GM12878 (cell line): Measurements from ENCODE around the gene TNFRSF14. TPM values are rescaled to one million over a fixed set of nuclear protein-coding genes. Genes with fewer than 3 reads are reported as not detected.
"Not testable (repeated sequence)": the region's sequence is repeated elsewhere in the genome, so short reads cannot be mapped to it uniquely, and the experiment has no call there.

Experiments used
- ATAC-seq: fragments of 200-7000 bp; cut with Tn5 transposase; 3 replicates; pipeline ENCODE4 v1.9.1; 2020; ENCODE audit warnings: mild to moderate bottlenecking, moderate library complexity
- BruUV-seq: library from RNA; stranded (reverse); fragments of 400-500 nt; replicated peaks from 2 replicates; lab custom pipeline; 2021; lab: Mats Ljungman, UMichigan
- CTCF ChIA-PET: fragments of 300-600 bp; sonication (Branson Sonifier 250); formaldehyde crosslinking; extraction: SDS; loops from one replicate; lab custom pipeline; 2021; ENCODE audit warnings: inconsistent platforms; lab: Yijun Ruan, JAX
- POLR2A ChIA-PET: fragments of 350-600 bp; formaldehyde crosslinking; extraction: SDS; loops from one replicate; lab custom pipeline; 2021; ENCODE audit warnings: inconsistent platforms; lab: Charles Lee
- RAD21 ChIA-PET: fragments of 300-600 bp; sonication (Branson Sonifier 250); formaldehyde crosslinking; loops from one replicate; lab custom pipeline; 2023; ENCODE audit warnings: antibody characterized with exemption; ENCODE audit not compliant: unreplicated experiment; lab: Charles Lee
- SMC1A ChIA-PET: fragments of 300-600 bp; sonication (Branson Sonifier 250); formaldehyde crosslinking; loops from one replicate; lab custom pipeline; 2023; ENCODE audit not compliant: unreplicated experiment, uncharacterized antibody; lab: Charles Lee
- DNase-seq: peaks from one replicate; pipeline ENCODE4 v3.0.0-alpha.2; 2011; ENCODE audit warnings: low read depth, low spot score
- FAIRE-seq: peaks from 3 replicates; lab custom pipeline; 2011; peaks lifted over from hg19 to GRCh38; lab: Jason Lieb, UNC
- H2AFZ ChIP-seq: 2 replicates; pipeline ENCODE4 v1.6.0; 2011; ENCODE audit warnings: low read depth, low read length, control low read depth; ENCODE audit not compliant: control insufficient read depth
- H3K27ac ChIP-seq: 2 replicates; pipeline ENCODE4 v1.5.1; 2011; ENCODE audit warnings: control low read depth; ENCODE audit not compliant: control insufficient read depth, insufficient read depth
- H3K27me3 ChIP-seq, 2 experiments: replicated peaks in 1 of 2; 2 replicates each; pipeline versions ENCODE4 v1.6.0 to v1.6.1; 2011; ENCODE audit warnings: low read length in 1 of 2; ENCODE audit not compliant: control insufficient read depth in 2 of 2, insufficient read depth in 2 of 2
- H3K36me3 ChIP-seq, 2 experiments: 2 replicates each; pipeline ENCODE4 v1.5.1; 2011; ENCODE audit warnings: low read length in 1 of 2; ENCODE audit not compliant: control insufficient read depth in 2 of 2, insufficient read depth in 2 of 2
- H3K4me1 ChIP-seq: 2 replicates; pipeline ENCODE4 v1.6.1; 2011; ENCODE audit warnings: mild to moderate bottlenecking, low read length, moderate library complexity, mixed read lengths; ENCODE audit not compliant: control insufficient read depth, insufficient read depth
- H3K4me2 ChIP-seq: 2 replicates; pipeline ENCODE4 v1.6.0; 2011; ENCODE audit warnings: control low read depth; ENCODE audit not compliant: control insufficient read depth, insufficient read depth
- H3K4me3 ChIP-seq: fragments of 200-600 bp; sonication (generic); 2 replicates; pipeline ENCODE4 v1.5.1; 2016
- H3K79me2 ChIP-seq: 2 replicates; pipeline ENCODE4 v1.6.0; 2011; ENCODE audit warnings: low read length; ENCODE audit not compliant: control insufficient read depth, insufficient read depth
- H3K9ac ChIP-seq: 2 replicates; pipeline ENCODE4 v1.8.0; 2011; ENCODE audit warnings: low read length, control low read depth, mixed read lengths; ENCODE audit not compliant: control insufficient read depth, insufficient read depth
- H3K9me3 ChIP-seq: replicated peaks from 3 replicates; pipeline ENCODE4 v1.5.1; 2011; ENCODE audit warnings: mild to moderate bottlenecking, low read length; ENCODE audit not compliant: control insufficient read depth, insufficient read depth
- H4K20me1 ChIP-seq: 2 replicates; pipeline ENCODE4 v1.6.0; 2011; ENCODE audit not compliant: control insufficient read depth, insufficient read depth
- ATF7 ChIP-seq: fragments of 450-650 bp; IDR thresholded peaks from 2 replicates; pipeline ENCODE4 v1.6.1; 2016; ENCODE audit warnings: low read depth, mild to moderate bottlenecking
- BHLHE40 ChIP-seq, 2 experiments: fragments of 450-650 bp in 1 of 2; IDR thresholded peaks; 2 replicates each; pipeline ENCODE4 v1.6.1; 2011 to 2017; ENCODE audit warnings: low read depth in 2 of 2, borderline replicate concordance in 1 of 2, improper control_type of control experiment in 1 of 2, low read length in 1 of 2, mild to moderate bottlenecking in 1 of 2
- CREB1 ChIP-seq: IDR thresholded peaks from 2 replicates; pipeline ENCODE4 v1.6.1; 2012; ENCODE audit warnings: low read depth, mild to moderate bottlenecking, inconsistent platforms
- CREM ChIP-seq: IDR thresholded peaks from 2 replicates; pipeline ENCODE4 v1.6.1; 2014; ENCODE audit warnings: antibody characterized with exemption, low read depth
- POLR2A ChIP-seq: IDR thresholded peaks from 2 replicates; pipeline ENCODE4 v1.6.1; 2011; ENCODE audit warnings: low read depth, mild to moderate bottlenecking, low read length
- POLR2AphosphoS2 ChIP-seq: IDR thresholded peaks from 2 replicates; pipeline ENCODE4 v1.6.1; 2011; ENCODE audit warnings: low read depth, mild to moderate bottlenecking, low read length, improper control_type of control experiment, moderate library complexity
- POLR2AphosphoS5 ChIP-seq: IDR thresholded peaks from 2 replicates; pipeline ENCODE4 v1.6.1; 2011; ENCODE audit warnings: mild to moderate bottlenecking, low read length, inconsistent platforms
- POU2F2 ChIP-seq: IDR thresholded peaks from 3 replicates; pipeline ENCODE4 v1.6.1; 2011; ENCODE audit warnings: low read depth, mild to moderate bottlenecking, low read length, borderline replicate concordance
- RELA ChIP-seq: fragments of 450-650 bp; IDR thresholded peaks from 2 replicates; pipeline ENCODE4 v1.8.0; 2014; ENCODE audit warnings: borderline replicate concordance; ENCODE audit not compliant: partially characterized antibody
- TCF12 ChIP-seq: IDR thresholded peaks from 2 replicates; pipeline ENCODE4 v1.6.1; 2011; ENCODE audit warnings: low read depth, mild to moderate bottlenecking, low read length
- YY1 ChIP-seq: IDR thresholded peaks from 2 replicates; pipeline ENCODE4 v1.6.1; 2011; ENCODE audit warnings: low read depth, mild to moderate bottlenecking, low read length
- ZNF687 ChIP-seq: fragments of 450-650 bp; IDR thresholded peaks from 2 replicates; pipeline ENCODE4 v1.6.1; 2017; ENCODE audit warnings: mild to moderate bottlenecking, moderate library complexity
- WGBS: methylation state at CpG from one replicate; pipeline ENCODE4 v1.1.6; 2016; ENCODE audit warnings: low lambda C conversion rate; ENCODE audit not compliant: insufficient replicate concordance, insufficient coverage; ENCODE audit errors: missing lambda C conversion rate; 5-methylcytosine and 5-hydroxymethylcytosine counted together
- in situ Hi-C: fragments of 300-500 bp; cut with MboI; formaldehyde crosslinking; loops from 9 replicates; pipeline ENCODE4 v1.14.3; 2018; ENCODE audit warnings: mixed read lengths
- intact Hi-C: fragments of 100-400 bp; cut with micrococcal nuclease; formaldehyde crosslinking; loops from one replicate; pipeline ENCODE4 v1.14.2; 2022; ENCODE audit not compliant: unreplicated experiment
- polyA plus RNA-seq, 11 experiments: library from polyadenylated mRNA; depleted of rRNA in 4 of 11; unstranded in 6 of 11; stranded (reverse) in 5 of 11; fragments of >200 nt; fragmentation: Nextera tagmentation in 4 of 11; fragmentation: Illumina TruSeq in 1 of 11; extraction: Ambion mirVana in 4 of 11; extraction: Trizol in 1 of 11; gene quantifications; 1 replicate in 1 of 11; 2 replicates in 10 of 11; pipeline versions ENCODE4 v1.2.1 to v1.2.3, GENCODE V29; 2011 to 2016; ENCODE audit warnings: inconsistent platforms in 2 of 11, missing spikeins in 2 of 11, low read depth in 1 of 11
- total RNA-seq, 4 experiments: library from RNA; depleted of rRNA in 3 of 4; stranded (reverse); fragments of >200 nt in 3 of 4; fragmentation: Illumina TruSeq in 1 of 4; extraction: Trizol in 1 of 4; gene quantifications; 2 replicates each; pipeline versions ENCODE4 v1.2.1 to v1.2.3, GENCODE V29; 2013 to 2021
- TF ChIP-seq, protein P1 (sequence below): fragments of 450-650 bp; IDR thresholded peaks from 2 replicates; pipeline ENCODE4 v1.6.1; 2016; ENCODE audit warnings: mild to moderate bottlenecking

The TNFRSF14 gene
- total and polyA plus RNA-seq, 10 of the 15 experiments (the other 5 are each of a cell fraction or from before 2014, with no cell fraction given): 0.43 to 114 (median 41.5) TPM

DNA sequence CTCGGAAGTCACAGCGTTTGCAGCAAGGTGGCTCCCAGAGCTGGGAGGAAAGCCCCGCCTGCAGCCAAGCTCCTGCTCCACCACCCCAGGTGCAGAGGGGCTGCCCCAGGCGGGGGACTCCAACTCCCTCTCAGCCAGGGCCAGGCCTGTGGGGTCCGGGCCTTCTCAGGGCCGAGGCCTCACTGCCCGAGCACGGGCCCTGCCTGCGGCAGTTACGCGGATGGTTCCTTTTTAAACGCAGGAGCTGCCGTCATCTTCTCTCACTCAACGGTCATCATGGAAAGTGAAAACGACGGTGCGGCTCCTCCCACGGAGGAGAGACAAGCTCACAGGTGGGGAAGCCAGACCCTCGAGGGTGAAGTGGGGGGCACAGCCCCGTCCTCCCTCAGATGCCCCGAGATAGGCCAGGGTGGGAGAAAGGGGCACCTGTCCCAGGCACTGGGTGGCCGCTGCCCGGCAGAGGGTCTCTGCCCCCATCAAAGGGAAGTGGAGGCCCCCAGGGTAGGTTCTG lies 21.4 kb downstream of the TNFRSF14 start:
- intact Hi-C loops: loop anchor here (1.0 kb wide), 1 partner anchor 21 kb away; the partner anchor contains the start of gene TNFRSF14
- H3K27ac ChIP-seq: peak overlapping the region; percentile 99
- H3K79me2 ChIP-seq, H2AFZ ChIP-seq, H3K27me3 ChIP-seq, DNase-seq, H4K20me1 ChIP-seq, H3K9me3 ChIP-seq, in situ Hi-C loops, H3K36me3 ChIP-seq: not testable (repeated sequence)
- peak; percentile 47 for FAIRE-seq
- peak; percentile 75 for ATAC-seq
- TF ChIP-seq BHLHE40 (IDR thresholded peaks at IDR 0.05; ENCODE audit: borderline replicate concordance in 1 of 2, low read depth in 2 of 2, low read length in 1 of 2): peak; percentile 36 to 63; a peak in 2 of 4 replicates
- TF ChIP-seq TCF12: 0 out of 2 replicates have a peak, but pooled peaks have one; percentile 37
- TF ChIP-seq RELA: peak; percentile 72
- TF ChIP-seq POLR2AphosphoS2: 0 out of 2 replicates have a peak, but pooled peaks have one; percentile 3
- 0 out of 2 replicates have a peak, but pooled peaks have one; percentile 40 for TF ChIP-seq YY1
- 0 out of 2 replicates have a peak, but pooled peaks have one; percentile 12 for TF ChIP-seq ATF7
- TF ChIP-seq POU2F2: 0 out of 3 replicates have a peak, but pooled peaks have one; percentile 9
- TF ChIP-seq CREB1: peak; percentile 72
- TF ChIP-seq POLR2AphosphoS5: peak; percentile 28; the same call in 1 of the 2 replicates
- TF ChIP-seq ZNF687: 0 out of 2 replicates have a peak, but pooled peaks have one; percentile 21
- TF ChIP-seq CREM: peak; percentile 77
- peak; percentile 41; the same call in 1 of the 2 replicates for TF ChIP-seq POLR2A
- TF ChIP-seq, protein P1, sequence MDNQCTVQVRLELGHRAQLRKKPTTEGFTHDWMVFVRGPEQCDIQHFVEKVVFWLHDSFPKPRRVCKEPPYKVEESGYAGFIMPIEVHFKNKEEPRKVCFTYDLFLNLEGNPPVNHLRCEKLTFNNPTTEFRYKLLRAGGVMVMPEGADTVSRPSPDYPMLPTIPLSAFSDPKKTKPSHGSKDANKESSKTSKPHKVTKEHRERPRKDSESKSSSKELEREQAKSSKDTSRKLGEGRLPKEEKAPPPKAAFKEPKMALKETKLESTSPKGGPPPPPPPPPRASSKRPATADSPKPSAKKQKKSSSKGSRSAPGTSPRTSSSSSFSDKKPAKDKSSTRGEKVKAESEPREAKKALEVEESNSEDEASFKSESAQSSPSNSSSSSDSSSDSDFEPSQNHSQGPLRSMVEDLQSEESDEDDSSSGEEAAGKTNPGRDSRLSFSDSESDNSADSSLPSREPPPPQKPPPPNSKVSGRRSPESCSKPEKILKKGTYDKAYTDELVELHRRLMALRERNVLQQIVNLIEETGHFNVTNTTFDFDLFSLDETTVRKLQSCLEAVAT: peak; percentile 5; the same call in 1 of the 2 replicates
- 1% methylated on average over 16 of the region's 23 CpGs for WGBS
- H3K4me2 ChIP-seq: peak overlapping the region; percentile 89
- peaks cover 50% of the 10 kb centered on the region for H3K4me1 ChIP-seq
- CTCF ChIA-PET: interaction anchor here (0.7 to 3.1 kb wide), 7 partner anchors 8 to 163 kb away, joined by 3 to 18 read pairs (median 8); partner anchors contain the start of gene TNFRSF14
- H3K9ac ChIP-seq: peak overlapping the region; percentile 93
- BruUV-seq: TSS peak; percentile 87
- SMC1A ChIA-PET: interaction anchor here (1.0 to 3.1 kb wide), 4 partner anchors 8 to 42 kb away, joined by 3 to 28 read pairs (median 16); partner anchors contain the start of genes PRXL2B and TNFRSF14
- RAD21 ChIA-PET: interaction anchor here (1.4 to 5.2 kb wide), 6 partner anchors 9 to 165 kb away, joined by 3 to 39 read pairs (median 18); partner anchors contain the start of genes PEX10, PRXL2B and TNFRSF14
- peak overlapping the region; percentile 68 for H3K4me3 ChIP-seq
- POLR2A ChIA-PET: interaction anchor here (0.7 to 5.1 kb wide), 8 partner anchors 9 to 1075 kb away, joined by 3 to 62 read pairs (median 11); partner anchors contain the start of genes PANK4, PRXL2B and TNFRSF14
